GM12891 (cell line): ENCODE results near the gene ABCB1.
"Not testable (repeated sequence)": the region's sequence is repeated elsewhere in the genome, so short reads cannot be mapped to it uniquely, and the experiment has no call there.

Experiments used
- DNase-seq: peaks from one replicate; pipeline ENCODE4 v3.0.0; 2011; ENCODE audit warnings: low spot score; ENCODE audit not compliant: insufficient read length
- FAIRE-seq: peaks from 2 replicates; lab custom pipeline; 2011; peaks lifted over from hg19 to GRCh38; lab: Jason Lieb, UNC
- PAX5 ChIP-seq: IDR thresholded peaks from 2 replicates; pipeline ENCODE4 v1.6.1; 2011; ENCODE audit warnings: low read length, moderate library complexity, mild to moderate bottlenecking; ENCODE audit not compliant: insufficient read depth, severe bottlenecking
- POLR2A ChIP-seq: IDR thresholded peaks from 2 replicates; pipeline ENCODE4 v1.6.1; 2011; ENCODE audit warnings: low read depth, low read length, control low read depth
- POLR2AphosphoS5 ChIP-seq: IDR thresholded peaks from 2 replicates; pipeline ENCODE4 v1.6.1; 2011; ENCODE audit warnings: low read depth, low read length, control low read depth
- POU2F2 ChIP-seq: IDR thresholded peaks from 2 replicates; pipeline ENCODE4 v1.6.1; 2011; ENCODE audit warnings: low read depth, mild to moderate bottlenecking, control low read depth, low read length, moderate library complexity
- SPI1 ChIP-seq: IDR thresholded peaks from 2 replicates; pipeline ENCODE4 v1.6.1; 2011; ENCODE audit warnings: low read depth, low read length, control low read depth
- TAF1 ChIP-seq: IDR thresholded peaks from 2 replicates; pipeline ENCODE4 v1.6.1; 2011; ENCODE audit warnings: low read depth, low read length, control low read depth

ABCB1 gene

DNA sequence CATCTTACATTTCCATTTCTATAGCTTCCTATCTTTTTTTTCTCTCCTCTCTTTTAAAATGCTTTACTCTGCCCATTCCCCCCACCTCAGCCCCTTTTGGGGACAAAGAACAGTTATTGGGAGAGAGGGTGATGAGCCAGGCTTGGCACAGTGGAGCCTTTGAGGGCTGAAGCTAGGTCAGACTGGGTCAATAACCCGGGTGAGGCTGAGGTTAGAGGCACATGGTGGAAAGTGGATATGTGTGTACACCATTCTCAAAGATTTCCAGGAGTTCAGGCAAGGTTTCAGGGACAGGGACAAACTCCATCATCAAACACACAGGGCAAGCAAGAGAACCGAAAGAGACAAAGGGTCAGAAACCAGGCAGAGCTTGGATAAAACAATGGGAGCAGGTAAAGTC lies 136.7 kb downstream of the ABCB1 start:
- FAIRE-seq = no peak
- TF ChIP-seq POU2F2 = no peak
- no peak for DNase-seq

DNA sequence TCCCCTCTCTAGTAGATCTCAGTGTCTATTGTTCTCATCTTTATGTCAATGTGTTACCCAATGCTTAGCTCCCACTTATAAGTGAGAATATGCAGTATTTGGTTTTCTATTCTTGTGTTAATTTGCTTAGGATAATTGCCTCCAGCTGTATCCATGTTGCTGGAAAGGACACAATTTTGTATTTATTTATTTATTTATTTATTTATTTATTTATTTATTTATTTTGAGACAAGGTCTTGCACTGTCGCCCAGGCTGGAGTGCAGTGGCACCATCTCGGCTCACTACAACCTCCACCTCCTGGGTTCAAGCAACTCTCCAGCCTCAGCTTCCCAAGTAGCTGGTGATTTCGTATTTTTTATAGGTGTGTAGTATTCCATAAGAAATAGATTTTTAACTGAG lies 140.2 kb downstream of the ABCB1 start:
- FAIRE-seq, DNase-seq: not testable (repeated sequence)

DNA sequence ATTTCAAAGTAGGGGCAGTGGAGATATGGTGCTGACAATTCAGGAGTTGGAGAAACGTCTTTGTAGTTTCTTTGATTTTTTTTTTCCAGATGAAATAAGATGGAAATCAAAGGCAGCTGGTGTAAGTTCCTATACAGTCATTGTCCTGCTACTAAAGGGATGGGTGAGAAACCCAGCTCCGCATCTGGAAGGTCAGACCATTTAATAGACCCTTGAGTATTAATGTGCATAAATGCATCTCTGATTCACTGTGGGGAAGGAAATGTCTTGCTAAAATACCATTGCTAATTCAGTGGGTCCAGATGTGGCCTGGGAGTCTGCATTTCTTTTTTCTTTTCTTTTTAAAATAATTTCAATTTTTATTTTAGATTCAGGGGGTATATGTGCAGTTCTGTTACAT lies 140.7 kb downstream of the ABCB1 start:
- DNase-seq (no peak), FAIRE-seq (no peak)
- TF ChIP-seq POLR2AphosphoS5 = no peak
- no peak for TF ChIP-seq POU2F2
- no peak for TF ChIP-seq POLR2A
- no peak for TF ChIP-seq TAF1
- TF ChIP-seq PAX5 = no peak
- TF ChIP-seq SPI1 = no peak

DNA sequence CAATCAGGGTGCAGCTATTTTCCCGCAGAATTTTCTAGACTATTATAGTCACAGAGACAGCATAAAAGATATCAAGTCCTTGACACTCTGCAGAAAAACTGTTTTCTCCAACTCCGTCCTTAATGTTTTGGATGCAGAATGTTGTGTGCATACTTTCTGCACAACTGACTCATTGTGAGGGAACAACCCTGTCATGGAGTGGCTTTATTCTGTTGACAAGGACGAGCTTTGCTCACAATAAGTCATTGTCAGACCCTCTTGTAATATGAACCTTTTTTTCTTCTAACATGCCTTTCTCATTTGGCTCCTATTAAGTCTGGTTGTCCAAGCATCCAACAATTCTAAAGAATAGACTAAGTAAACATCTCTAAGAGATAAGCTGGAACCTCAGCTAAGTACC lies 142.5 kb downstream of the ABCB1 start:
- no peak for FAIRE-seq
- no peak for DNase-seq
- TF ChIP-seq PAX5 = no peak

DNA sequence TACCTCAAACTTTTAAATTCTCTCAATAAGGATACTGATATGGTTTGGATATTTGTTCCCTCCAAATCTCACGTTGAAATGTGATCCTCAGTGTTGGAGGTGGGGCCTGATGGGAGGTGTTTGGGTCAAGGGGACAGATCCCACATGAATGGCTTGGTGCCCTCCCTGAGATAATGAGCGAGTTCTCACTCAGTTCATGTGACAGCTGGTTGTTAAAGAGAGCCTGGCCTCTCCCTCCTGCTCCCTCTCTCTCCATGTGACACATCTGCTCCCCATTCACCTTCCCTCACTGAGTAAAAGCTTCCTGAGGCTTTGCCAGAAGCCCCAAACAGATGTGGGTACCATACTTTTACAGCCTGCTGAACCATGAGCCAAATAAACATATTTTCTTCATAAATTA lies 144.4 kb downstream of the ABCB1 start:
- DNase-seq (no peak), FAIRE-seq (no peak)
- TF ChIP-seq POU2F2 (no peak), POLR2AphosphoS5 (no peak), PAX5 (no peak)
